Measurements from ENCODE around the gene SH3RF1. TPM values are rescaled to one million over a fixed set of nuclear protein-coding genes. Genes with fewer than 3 reads are reported as not detected.

SH3RF1 gene
- total RNA-seq, 1 donor from 2014 or later: 19.6 TPM

DNA sequence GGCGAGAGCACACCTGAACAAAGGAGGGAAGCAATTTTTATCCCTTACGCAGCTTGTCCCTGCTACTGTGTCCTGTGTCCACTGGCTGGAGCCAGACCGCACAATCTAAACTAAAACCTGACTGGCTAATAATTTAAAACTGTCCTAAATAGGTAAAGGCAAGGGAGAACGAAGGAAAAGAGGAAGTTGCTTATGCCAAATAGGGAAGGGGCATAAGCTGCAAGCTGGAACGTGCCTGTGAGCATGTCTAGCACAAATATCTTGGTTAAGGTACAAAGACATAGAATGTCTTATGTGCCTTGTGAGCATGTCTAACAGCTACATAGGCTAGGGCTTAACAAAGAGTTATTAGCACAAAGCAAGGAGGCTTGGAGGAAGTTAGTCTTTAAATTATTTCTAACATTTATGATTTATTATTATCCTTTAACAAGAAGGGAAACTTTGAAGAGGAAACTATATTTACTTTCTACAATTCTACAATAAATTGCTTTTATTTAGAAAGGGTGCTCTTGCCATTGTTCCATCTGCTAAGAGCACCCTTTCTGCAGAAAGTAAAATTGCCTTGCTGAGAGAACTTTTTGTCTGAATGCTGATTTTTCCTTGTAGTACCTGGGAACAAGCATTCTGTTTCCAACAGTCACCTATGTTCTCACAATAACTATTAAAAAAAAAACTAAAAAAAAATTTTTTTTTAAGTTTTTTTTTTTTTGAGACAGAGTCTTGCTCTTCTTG is 180.1 kb downstream of the SH3RF1 start:
- no peak for TF ChIP-seq CTCF (IDR thresholded peaks at IDR 0.05; ENCODE audit: unreplicated experiment)
- Mint-ChIP-seq H3K27ac (no peak overlapping the region), H3K4me3 (no peak overlapping the region), H3K4me1 (no peaks in the 10 kb centered on the region), H3K9me3 (peaks cover 14% of the 10 kb centered on the region), H3K36me3 (peaks cover 30% of the 10 kb centered on the region), H3K27me3 (ENCODE audit: low read depth) (no peaks in the 10 kb centered on the region)
- no peak for DNase-seq (ENCODE audit: low spot score in 2 of 2, unreplicated experiment in 2 of 2)

DNA sequence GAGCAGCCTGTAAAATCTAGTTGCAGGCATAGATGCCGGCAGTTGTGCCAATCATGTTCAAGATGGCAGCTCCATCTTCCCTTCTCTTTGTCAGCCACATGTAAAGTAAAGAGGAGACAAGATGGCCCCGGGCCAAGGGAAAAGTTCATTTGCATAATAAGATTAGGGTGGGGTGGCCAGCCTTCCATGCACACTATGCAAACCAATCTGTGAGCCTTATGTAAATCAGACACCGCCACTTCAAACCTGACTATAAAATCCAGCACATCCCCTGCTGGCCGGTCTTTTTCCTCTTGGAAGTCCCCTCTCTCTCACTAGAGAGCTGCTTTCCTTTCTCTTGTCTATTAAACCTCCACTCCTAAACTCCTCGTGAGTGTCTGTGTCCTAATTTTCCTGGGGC is 181.8 kb downstream of the SH3RF1 start:
- Mint-ChIP-seq H3K4me1 (peaks cover 7% of the 10 kb centered on the region), H3K36me3 (peaks cover 26% of the 10 kb centered on the region), H3K27me3 (ENCODE audit: low read depth) (no peaks in the 10 kb centered on the region), H3K27ac (no peak overlapping the region), H3K9me3 (peaks cover 14% of the 10 kb centered on the region), H3K4me3 (no peak overlapping the region)
- no peak for TF ChIP-seq CTCF (IDR thresholded peaks at IDR 0.05; ENCODE audit: unreplicated experiment)
- DNase-seq (ENCODE audit: low spot score in 2 of 2, unreplicated experiment in 2 of 2): no peak

- peaks cover 8% of the 10 kb centered on the region for H3K9me3 Mint-ChIP-seq
- no peak for TF ChIP-seq CTCF (IDR thresholded peaks at IDR 0.05; ENCODE audit: unreplicated experiment)
- DNase-seq (ENCODE audit: low spot score in 2 of 2, unreplicated experiment in 2 of 2): no peak
- H3K4me3 Mint-ChIP-seq: no peak overlapping the region
- H3K4me1 Mint-ChIP-seq: peaks cover 30% of the 10 kb centered on the region
- H3K27ac Mint-ChIP-seq: peak overlapping the region; percentile 21
- H3K27me3 Mint-ChIP-seq (ENCODE audit: low read depth): no peaks in the 10 kb centered on the region
- peaks cover 14% of the 10 kb centered on the region for H3K36me3 Mint-ChIP-seq
Measured at GRCh38 chr4:169084954-169085353, 185.8 kb downstream of the SH3RF1 start.

- no peak for TF ChIP-seq CTCF (IDR thresholded peaks at IDR 0.05; ENCODE audit: unreplicated experiment)
- Mint-ChIP-seq H3K36me3 (peaks cover 1% of the 10 kb centered on the region), H3K4me1 (peaks cover 37% of the 10 kb centered on the region), H3K4me3 (no peak overlapping the region), H3K27me3 (ENCODE audit: low read depth) (no peaks in the 10 kb centered on the region), H3K9me3 (no peaks in the 10 kb centered on the region), H3K27ac (peak overlapping the region; percentile 90)
- no peak for DNase-seq (ENCODE audit: low spot score in 2 of 2, unreplicated experiment in 2 of 2)
Measured at GRCh38 chr4:169080981-169081380, 189.8 kb downstream of the SH3RF1 start.

GRCh38 chr4:169079942-169080827 is 190.6 kb downstream of the SH3RF1 start:
- no peak for TF ChIP-seq CTCF (IDR thresholded peaks at IDR 0.05; ENCODE audit: unreplicated experiment)
- no peaks in the 10 kb centered on the region for H3K27me3 Mint-ChIP-seq (ENCODE audit: low read depth)
- DNase-seq (ENCODE audit: low spot score in 2 of 2, unreplicated experiment in 2 of 2): no peak
- H3K4me3 Mint-ChIP-seq: peak overlapping the region; percentile 40
- H3K4me1 Mint-ChIP-seq: peaks cover 37% of the 10 kb centered on the region
- H3K27ac Mint-ChIP-seq: peak overlapping the region; percentile 90
- H3K9me3 Mint-ChIP-seq: no peaks in the 10 kb centered on the region
- peaks cover 1% of the 10 kb centered on the region for H3K36me3 Mint-ChIP-seq
